OCI-LY1 (cell line): ENCODE measurements around the gene RNH1.

Source experiments
- H2AFZ ChIP-seq: fragments of 200-600 bp; sonication (generic), shearing (Covaris generic); 2 replicates; pipeline ENCODE4 v1.6.0; 2014; ENCODE audit warnings: antibody characterized with exemption, mild to moderate bottlenecking, low read length
- H3F3A ChIP-seq: fragments of 200-600 bp; sonication (generic), shearing (Covaris generic); 2 replicates; pipeline ENCODE4 v1.6.0; 2014; ENCODE audit warnings: mild to moderate bottlenecking, antibody characterized with exemption, low read length, moderate library complexity; ENCODE audit not compliant: insufficient read depth
- H3K27ac ChIP-seq: fragments of 200-600 bp; sonication (generic); 2 replicates; pipeline ENCODE4 v1.5.1; 2014; ENCODE audit warnings: low read length, mixed run types, mild to moderate bottlenecking, low read depth; ENCODE audit not compliant: poor library complexity, severe bottlenecking
- H3K27me3 ChIP-seq: fragments of 200-600 bp; sonication (generic); 2 replicates; pipeline ENCODE4 v1.6.0; 2014; ENCODE audit warnings: antibody characterized with exemption, mild to moderate bottlenecking, low read length, moderate library complexity; ENCODE audit not compliant: insufficient read depth
- H3K36me3 ChIP-seq: fragments of 200-600 bp; sonication (generic); 2 replicates; pipeline ENCODE4 v1.6.1; 2014; ENCODE audit warnings: mild to moderate bottlenecking, antibody characterized with exemption, low read length, moderate library complexity, mixed read lengths; ENCODE audit not compliant: insufficient read depth
- H3K4me1 ChIP-seq: fragments of 200-600 bp; sonication (generic); 2 replicates; pipeline ENCODE4 v1.5.1; 2014; ENCODE audit warnings: mild to moderate bottlenecking, low read length, moderate library complexity; ENCODE audit not compliant: insufficient read depth, severe bottlenecking
- H3K4me2 ChIP-seq: fragments of 200-600 bp; sonication (generic), shearing (Covaris generic); 2 replicates; pipeline ENCODE4 v1.6.1; 2014; ENCODE audit warnings: low read length
- H3K4me3 ChIP-seq: fragments of 200-600 bp; sonication (generic); 2 replicates; pipeline ENCODE4 v1.5.1; 2014; ENCODE audit warnings: low read length, low read depth, mild to moderate bottlenecking, mixed read lengths; ENCODE audit not compliant: poor library complexity, severe bottlenecking
- H3K79me2 ChIP-seq: fragments of 200-600 bp; shearing (Covaris generic); 2 replicates; pipeline ENCODE4 v1.6.1; 2016; ENCODE audit warnings: mixed run types, low read length, mixed read lengths; ENCODE audit not compliant: insufficient read depth
- H3K9ac ChIP-seq: fragments of 200-600 bp; sonication (generic), shearing (Covaris generic); 2 replicates; pipeline ENCODE4 v1.6.1; 2014; ENCODE audit warnings: mild to moderate bottlenecking, low read length, mixed read lengths
- H3K9me2 ChIP-seq: fragments of 200-600 bp; sonication (generic), shearing (Covaris generic); 2 replicates; pipeline ENCODE4 v1.6.1; 2014; ENCODE audit warnings: low read depth, mild to moderate bottlenecking, low read length, mixed read lengths
- H3K9me3 ChIP-seq: fragments of 200-600 bp; shearing (Covaris generic); 2 replicates; pipeline ENCODE4 v1.6.1; 2014; ENCODE audit warnings: low read length, mixed read lengths
- H4K20me1 ChIP-seq: fragments of 200-600 bp; sonication (generic), shearing (Covaris generic); 2 replicates; pipeline ENCODE4 v1.6.0; 2016; ENCODE audit warnings: mild to moderate bottlenecking, low read length; ENCODE audit not compliant: insufficient read depth
- CTCF ChIP-seq: fragments of 200-600 bp; sonication (generic), shearing (Covaris generic); IDR thresholded peaks from 2 replicates; pipeline ENCODE4 v1.5.1; 2017; ENCODE audit warnings: mild to moderate bottlenecking, antibody characterized with exemption, low read length, moderate library complexity, mixed read lengths
- EZH2 ChIP-seq: fragments of 200-600 bp; sonication (generic), shearing (Covaris generic); IDR thresholded peaks from 2 replicates; pipeline ENCODE4 v1.8.0; 2017; ENCODE audit warnings: borderline replicate concordance, mixed run types, mild to moderate bottlenecking, antibody characterized with exemption, low read length, moderate library complexity, mixed read lengths

Gene RNH1

GRCh38 chr11:508956-509355 is 1.9 kb upstream of the RNH1 start:
- no peaks in the 10 kb centered on the region for H3K9me3 ChIP-seq

GRCh38 chr11:507727-508515 is 879 bp upstream of the RNH1 start:
- Histone ChIP-seq H3K27ac (no peak overlapping the region), H3K4me1 (peaks cover 37% of the 10 kb centered on the region), H3K4me3 (peak overlapping the region; percentile 47), H3K4me2 (peak overlapping the region; percentile 50), H3K9ac (no peak overlapping the region), H2AFZ (no peak overlapping the region), H3K79me2 (0 out of 2 replicates have a peak, but pooled peaks cover 9% of the 10 kb centered on the region), H3K9me3 (no peaks in the 10 kb centered on the region), H3K9me2 (no peaks in the 10 kb centered on the region), H3K27me3 (no peaks in the 10 kb centered on the region), H3F3A (no peaks in the 10 kb centered on the region), H3K36me3 (peaks cover 21% of the 10 kb centered on the region), H4K20me1 (no peaks in the 10 kb centered on the region)
- TF ChIP-seq CTCF, result no peak
- TF ChIP-seq EZH2, result no peak

More at GRCh38 chr11:508956-509355, 1.9 kb upstream of the RNH1 start:
- H4K20me1 ChIP-seq, result no peaks in the 10 kb centered on the region
- peaks cover 21% of the 10 kb centered on the region for H3K36me3 ChIP-seq
- H3K27me3 ChIP-seq, result no peaks in the 10 kb centered on the region
- no peak overlapping the region for H3K27ac ChIP-seq
- no peak overlapping the region for H3K4me3 ChIP-seq
- H3K9ac ChIP-seq, result no peak overlapping the region
- no peak overlapping the region for H3K4me2 ChIP-seq
- H3K9me2 ChIP-seq, result no peaks in the 10 kb centered on the region
- peaks cover 33% of the 10 kb centered on the region for H3K4me1 ChIP-seq
- H3K79me2 ChIP-seq, result 0 out of 2 replicates have a peak, but pooled peaks cover 9% of the 10 kb centered on the region
- H3F3A ChIP-seq, result no peaks in the 10 kb centered on the region
- no peak overlapping the region for H2AFZ ChIP-seq
- TF ChIP-seq EZH2, result no peak
- TF ChIP-seq CTCF, result no peak

- TF ChIP-seq CTCF (no peak), EZH2 (no peak)
- Histone ChIP-seq H3K4me3 (peak overlapping the region; percentile 84), H3K9me3 (no peaks in the 10 kb centered on the region), H3F3A (no peaks in the 10 kb centered on the region), H3K27ac (peak overlapping the region; percentile 81), H3K9ac (peak overlapping the region; percentile 96), H3K4me2 (peak overlapping the region; percentile 77), H3K36me3 (peaks cover 22% of the 10 kb centered on the region; the same call in 1 of the 2 replicates), H3K27me3 (no peaks in the 10 kb centered on the region), H3K4me1 (peaks cover 32% of the 10 kb centered on the region), H2AFZ (no peak overlapping the region), H4K20me1 (no peaks in the 10 kb centered on the region), H3K79me2 (0 out of 2 replicates have a peak, but pooled peaks cover 9% of the 10 kb centered on the region), H3K9me2 (no peaks in the 10 kb centered on the region)
Measured at GRCh38 chr11:506238-506994, 626 bp downstream of the RNH1 start.
